Measurements from ENCODE around the gene GRIN2C.
"Not testable (repeated sequence)": the region's sequence is repeated elsewhere in the genome, so short reads cannot be mapped to it uniquely, and the experiment has no call there.

The GRIN2C gene

GRCh38 chr17:74878658-74879057 is 19.0 kb upstream of the GRIN2C start:
- DNase-seq = no peak

GRCh38 chr17:74877592-74878548 is 18.2 kb upstream of the GRIN2C start:
- DNase-seq = no peak

DNA sequence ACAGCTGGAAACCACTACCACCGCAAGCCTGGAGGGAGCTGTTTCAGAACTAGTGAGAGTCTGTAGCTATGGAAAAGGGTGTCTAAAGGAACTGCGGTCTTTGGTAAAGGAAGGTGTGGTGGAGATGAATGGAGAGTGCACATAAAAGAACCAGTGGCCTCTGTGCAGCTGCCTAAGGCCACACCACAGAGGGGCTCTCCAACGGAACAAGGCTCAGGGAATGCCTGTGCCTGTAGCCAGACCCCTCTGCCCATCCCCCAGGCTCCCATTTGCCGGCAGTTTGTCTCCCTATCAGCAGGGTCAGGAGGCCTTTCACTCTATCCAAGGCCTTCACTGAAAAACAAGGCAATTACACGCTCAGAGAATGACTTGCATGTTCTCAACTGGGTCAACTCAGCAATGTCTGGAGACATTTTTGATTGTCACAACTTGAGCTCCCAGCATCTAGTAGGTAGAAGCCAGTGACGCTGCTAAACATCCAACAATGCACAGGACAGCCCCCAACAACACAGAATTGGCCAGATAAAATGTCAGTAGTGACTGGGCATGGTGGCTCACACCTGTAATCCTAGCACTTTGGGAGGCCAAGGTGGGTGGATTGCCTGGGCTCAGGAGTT is 16.4 kb upstream of the GRIN2C start:
- DNase-seq = no peak

- no peak for DNase-seq
These were observed 15.7 kb upstream of the GRIN2C start for GRCh38 chr17:74875155-74875976.

DNA sequence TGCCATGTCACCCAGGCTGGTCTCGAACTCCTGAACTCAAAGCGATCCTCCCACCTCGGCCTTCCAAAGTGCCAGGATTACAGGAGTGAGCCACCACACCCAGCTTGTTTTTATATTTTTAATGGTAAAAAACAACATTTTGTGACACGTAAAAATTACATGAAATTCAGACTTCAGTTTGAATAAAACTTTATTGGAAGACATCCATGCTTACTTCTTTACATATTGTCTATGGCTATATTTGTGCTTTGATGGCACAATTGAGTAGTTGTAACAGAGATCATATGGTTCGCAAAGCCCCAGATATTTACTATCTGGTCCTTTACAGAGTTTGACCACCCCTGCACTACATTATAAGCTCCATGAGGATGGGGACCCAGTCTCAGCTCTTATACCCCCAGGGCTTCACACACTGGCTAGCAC is 14.9 kb upstream of the GRIN2C start:
- no peak for DNase-seq

DNA sequence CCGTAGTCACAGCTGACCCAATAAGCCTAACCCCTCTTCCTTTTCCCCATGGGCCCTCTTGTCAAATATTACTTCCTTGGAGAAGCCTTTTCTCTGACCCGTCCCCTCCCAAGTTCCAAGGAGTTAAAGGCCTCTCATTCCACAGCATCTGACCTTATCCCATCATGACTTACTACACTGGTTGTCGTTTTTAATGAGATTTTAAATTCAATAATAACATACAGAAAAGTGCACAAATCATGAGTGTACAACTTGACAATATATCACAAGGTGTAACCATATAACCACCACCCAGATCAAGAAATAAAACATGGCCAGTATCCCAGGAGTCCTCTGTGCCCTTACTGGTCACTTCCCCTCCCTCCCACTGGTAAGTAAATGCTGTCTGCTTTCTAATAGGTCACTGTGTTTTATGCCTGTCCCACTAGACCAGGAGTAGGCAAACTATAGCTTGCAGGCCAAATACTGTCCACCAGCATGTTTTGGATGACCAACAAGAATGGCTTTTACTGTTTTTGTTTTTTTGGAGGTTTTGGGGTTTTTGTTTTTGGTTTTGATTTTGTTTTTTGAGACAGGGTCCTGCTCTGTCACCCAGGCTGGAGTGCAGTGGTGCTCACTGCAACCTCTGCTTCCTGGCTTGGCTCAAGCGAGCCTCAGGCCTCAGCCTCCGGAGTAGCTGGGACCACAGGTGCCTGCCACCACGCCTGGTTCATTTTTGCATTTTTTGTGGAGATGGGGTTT is 14.4 kb upstream of the GRIN2C start:
- DNase-seq = no peak

DNA sequence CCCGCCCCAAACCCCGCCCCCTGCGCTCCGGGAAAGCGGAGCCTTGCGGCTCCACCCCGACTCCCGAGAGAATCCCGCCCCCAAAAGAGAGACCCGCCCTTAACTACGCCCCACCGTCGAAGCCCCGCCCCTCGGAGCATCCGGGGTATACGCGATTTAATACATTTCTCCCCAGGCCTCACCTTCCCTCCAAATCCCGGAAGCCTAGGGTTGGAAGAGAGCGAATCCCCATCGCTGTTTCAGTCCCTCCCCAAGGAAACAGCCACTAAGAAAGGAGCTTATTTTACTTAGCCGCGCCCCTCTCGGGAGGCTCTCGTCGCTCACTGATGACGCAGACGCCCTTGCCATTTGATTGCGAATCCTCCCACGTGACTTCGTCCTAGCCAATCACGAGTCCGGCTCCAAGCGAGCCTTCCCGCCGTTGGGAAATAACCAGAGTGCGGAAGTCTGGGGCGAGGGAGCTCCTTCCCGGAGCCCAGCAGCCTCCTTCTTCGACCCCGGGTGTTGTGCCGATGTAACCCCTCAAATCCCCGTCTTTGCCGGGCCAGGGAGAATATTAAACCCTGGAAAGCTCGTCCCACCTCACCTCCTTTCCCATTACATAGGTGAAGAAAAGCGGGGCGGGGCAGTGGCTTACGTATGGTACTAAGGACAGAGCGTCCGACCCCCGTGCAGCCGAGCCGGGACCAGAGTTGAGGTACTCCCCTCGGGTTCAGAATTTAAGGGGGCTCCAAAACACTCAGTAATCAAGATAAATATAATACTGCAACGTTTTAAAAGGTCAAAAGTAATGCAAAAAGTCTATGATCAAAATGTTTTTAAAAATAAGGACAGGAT is 13.6 kb upstream of the GRIN2C start:
- peak; percentile 99 for DNase-seq

DNA sequence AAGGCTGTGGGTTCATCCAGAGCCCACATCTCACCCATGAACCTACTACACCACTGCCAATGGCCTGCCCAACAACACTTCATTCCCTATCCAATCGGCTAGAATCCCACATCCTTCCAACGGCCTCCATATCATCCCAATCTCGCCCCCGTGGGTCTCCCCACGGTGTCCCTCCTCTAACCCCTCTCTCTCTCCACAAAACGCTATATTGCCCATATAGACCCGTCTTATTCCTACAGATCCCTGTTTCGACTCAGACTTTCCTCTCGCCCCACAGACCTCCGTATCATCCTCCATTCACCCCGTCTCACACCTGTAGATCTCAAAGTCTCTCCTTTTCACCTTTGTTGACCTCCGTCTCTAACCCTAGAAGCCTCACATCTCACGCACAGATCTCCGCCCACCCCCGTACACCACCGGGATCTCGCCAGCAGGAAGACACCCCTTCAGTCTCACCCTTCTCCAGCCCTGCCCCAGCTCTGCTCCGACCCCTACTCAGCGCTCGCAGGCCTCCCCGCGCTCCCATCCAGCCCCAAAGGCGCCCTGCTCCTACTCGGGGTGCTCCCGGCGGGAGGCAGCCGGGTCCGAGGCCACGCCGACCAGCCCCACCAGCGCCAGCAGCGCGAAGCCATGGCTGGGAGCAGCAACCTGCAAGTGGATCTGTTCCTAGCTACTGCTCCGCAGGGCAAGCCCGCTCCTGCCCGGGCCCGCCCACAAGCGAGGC is 12.8 kb upstream of the GRIN2C start, which contains the start of gene FDXR:
Gene FDXR, minus strand, starts transcription at position 682 of the 724 bp plus-strand sequence. Its CDS starts 50 bp downstream, at position 632.
- no peak for DNase-seq

DNA sequence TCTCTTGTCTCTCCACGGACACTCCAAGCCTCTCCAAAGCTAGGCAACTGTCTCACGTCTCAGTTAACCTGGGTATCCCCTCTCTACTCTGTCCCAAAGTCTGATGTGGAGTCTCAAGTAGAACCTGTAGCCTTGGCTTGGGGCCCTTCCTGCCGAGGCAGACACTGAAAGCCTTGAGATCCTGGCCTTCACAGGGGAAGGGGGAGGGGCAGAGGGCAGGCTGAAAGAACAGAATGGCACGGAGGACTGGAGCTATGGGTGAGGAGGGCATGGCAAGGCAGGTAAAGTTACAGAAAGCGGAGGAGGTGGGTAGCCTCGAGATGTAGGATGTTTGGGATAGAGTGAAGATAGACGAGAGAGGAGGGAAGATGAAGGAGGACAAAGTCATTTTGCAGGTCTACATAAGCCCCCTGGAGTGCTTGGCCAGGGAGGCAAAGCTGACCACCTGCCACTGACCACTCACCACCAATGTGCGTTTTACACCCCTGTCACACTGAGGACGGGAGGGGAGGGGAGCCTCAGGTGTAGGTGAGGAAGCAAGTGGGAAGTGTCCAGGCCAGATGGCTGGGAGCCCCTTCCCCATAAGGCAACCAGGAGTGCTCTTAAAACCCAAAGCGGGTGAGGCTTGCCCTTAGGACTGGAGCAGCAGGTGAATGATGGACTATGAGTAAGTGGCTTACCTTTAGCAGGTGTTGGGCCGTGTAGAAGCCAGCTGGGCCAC is 11.8 kb upstream of the GRIN2C start:
- no peak for DNase-seq

GRCh38 chr17:74870512-74870911 is 10.8 kb upstream of the GRIN2C start:
- no peak for DNase-seq

DNA sequence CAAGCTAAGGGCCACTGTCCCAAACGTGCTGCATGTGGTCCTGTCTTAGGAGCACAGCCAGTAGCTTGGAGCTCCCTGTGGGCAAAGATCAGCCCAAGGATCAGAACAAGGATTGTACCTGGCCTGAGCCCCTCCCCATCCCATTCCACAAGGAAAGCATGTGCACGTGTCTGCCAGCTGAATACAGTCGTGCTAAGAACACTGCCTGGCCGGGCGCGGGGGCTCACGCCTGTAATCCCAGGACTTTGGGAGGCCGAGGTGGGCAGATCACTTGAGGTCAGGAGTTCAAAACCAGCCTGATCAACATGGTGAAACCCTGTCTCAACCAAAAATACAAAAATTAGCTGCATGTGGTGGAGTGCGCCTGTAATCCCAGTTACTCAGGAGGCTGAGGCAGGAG is 10.3 kb upstream of the GRIN2C start:
- not testable (repeated sequence) for DNase-seq

DNA sequence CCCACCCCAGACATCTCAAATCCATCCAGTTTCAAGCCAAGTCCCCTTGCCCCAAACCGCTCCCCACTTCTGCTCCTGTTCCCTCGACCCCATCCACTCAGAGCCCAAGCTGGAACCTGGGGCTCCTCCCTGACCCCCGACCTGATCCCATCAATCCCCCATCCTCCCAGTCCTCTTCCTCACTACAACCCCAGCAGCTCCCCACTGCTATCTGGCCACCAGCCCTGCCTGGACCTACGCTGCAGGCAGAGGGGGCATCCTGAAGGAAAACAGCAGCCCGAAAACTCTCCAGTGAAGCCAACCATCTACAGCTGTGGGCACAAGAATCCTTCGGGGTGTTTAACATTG is 9.2 kb upstream of the GRIN2C start:
- DNase-seq = no peak

DNA sequence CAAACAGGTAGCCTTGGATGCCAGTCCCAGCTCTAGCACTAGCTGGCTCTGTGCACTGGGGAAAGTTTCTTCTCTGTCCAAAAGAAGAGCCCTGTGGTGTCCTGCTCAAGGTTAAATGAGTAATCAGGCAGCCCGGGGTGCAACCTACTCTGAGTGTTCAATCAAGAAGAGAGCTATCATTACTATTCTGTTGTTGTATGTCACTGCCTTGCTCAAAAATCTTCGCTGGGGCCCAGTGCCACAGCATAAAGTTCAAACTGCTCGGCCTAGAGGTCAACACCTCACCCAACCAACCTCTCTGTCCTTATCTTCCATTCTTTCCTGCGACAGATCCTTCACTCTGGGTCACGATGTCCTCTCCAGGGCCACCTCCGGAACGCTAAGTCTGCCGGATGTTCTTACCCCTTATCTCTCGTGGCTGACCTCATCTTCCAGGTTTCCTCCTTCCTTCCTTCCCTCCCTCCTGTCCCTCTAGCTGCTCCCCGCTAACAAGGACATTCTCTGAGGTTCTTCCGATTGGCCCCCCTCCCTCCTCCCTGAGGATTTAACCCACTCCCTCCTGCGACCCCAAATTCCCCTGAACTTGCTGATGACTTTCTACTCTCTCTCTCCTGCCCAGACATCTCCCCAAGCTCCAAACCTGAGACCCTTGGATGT is 8.7 kb upstream of the GRIN2C start:
- DNase-seq = no peak

- no peak for DNase-seq
These were observed 6.6 kb upstream of the GRIN2C start for GRCh38 chr17:74866198-74866835.

DNA sequence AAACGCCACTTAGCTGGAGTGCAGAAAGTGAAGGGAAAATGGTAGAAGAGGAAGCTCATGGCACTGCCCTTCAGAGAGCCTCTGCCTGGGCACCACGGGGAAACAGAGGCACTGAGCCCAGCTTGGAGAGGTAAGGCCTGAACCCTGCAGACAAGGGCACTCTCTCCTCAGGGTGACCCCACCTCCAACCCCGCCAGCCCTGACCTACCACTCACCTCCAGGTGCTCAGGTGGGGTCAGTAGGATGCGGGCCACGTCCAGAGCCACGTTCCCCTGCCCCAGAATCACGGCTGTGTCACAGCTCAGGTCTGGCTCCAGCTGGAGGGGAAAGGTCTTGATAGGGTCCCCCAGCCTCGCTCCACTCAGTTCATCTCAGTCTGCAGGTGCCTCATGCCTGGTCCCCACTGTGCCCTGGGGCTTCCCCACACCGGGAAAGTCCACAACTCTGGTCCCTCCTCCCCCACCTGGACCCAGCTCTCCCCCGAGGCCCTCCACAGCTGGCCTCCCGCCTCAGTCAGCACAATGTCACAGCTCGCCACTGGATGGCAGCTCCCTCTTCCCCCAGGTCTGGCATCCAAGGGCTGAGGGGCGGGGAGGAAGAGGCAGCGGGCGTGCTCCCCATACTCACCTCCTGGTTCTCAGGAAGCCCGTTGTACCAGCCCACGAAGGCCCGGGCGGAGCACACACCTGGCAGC is 6.0 kb upstream of the GRIN2C start:
- DNase-seq = no peak

DNA sequence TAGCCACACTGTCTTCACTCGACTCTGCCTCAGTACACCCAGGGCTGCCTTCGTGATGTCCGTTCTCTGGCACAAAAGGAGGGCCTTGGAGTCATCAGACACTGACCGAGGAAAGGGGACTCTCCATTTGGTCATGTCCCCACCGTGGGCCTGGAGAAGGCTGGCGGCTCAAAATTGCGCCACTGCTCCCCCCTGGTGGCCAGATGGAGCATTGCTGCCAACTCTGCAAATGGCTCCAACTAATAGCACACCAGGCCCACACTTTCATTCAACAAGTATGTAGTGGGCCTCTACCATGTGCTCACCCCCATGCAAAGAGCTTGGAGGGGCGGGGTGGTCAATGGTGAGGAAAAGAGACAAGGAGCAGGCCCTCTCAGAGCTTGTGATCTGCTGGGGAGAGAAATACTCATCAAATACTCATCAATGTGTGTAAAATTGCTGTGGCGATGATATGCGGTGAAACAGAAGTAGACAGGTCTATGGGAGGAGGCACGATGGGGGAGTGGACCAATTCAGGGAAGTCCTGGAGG is 5.2 kb upstream of the GRIN2C start:
- DNase-seq = peak; percentile 78 to 82

DNA sequence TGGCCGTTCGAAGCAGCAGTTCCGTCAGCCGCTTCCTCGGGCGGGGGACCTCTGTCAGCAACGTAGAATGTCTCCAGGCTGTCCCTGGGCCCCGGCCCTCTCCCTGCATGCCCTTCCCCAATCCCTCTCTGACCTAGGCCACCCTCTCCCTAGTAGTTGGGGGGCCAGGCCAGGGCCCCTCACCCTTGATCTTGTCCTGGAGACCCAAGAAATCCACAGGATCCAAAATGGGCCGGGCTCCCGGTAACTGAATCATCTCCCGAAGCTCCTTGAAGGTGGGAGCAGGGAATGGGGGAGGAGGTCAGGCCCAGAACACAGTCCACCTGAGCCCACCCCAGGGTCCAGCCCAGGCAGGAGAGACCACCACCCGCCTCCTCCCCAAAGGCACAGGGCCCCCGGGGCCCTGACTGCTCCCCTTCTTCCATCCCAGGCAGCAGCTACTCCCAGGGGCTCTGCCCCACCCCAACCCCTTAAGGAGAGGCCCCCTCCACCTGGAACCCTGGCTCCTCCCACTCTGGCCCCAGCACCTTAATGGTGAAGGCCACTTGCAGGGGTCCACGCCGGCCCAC is 4.7 kb upstream of the GRIN2C start:
- no peak for DNase-seq

All from activated CD4-positive, alpha-beta T cell treated with anti-CD3 and anti-CD28 coated beads, Interleukin-2, amount 50 U/mL, for 48 hours (primary cell).